GM12892 (cell line): ENCODE data around the gene NHS.

Experiments
- POLR2A ChIP-seq: IDR thresholded peaks from 2 replicates; pipeline ENCODE4 v1.6.1; 2011; ENCODE audit warnings: low read depth, low read length, control low read depth
- POLR2AphosphoS5 ChIP-seq: IDR thresholded peaks from 2 replicates; pipeline ENCODE4 v1.6.1; 2011; ENCODE audit warnings: low read depth, low read length, control low read depth
- TAF1 ChIP-seq: IDR thresholded peaks from 2 replicates; pipeline ENCODE4 v1.6.1; 2011; ENCODE audit warnings: low read depth, mild to moderate bottlenecking, control low read depth, low read length, borderline replicate concordance

DNA sequence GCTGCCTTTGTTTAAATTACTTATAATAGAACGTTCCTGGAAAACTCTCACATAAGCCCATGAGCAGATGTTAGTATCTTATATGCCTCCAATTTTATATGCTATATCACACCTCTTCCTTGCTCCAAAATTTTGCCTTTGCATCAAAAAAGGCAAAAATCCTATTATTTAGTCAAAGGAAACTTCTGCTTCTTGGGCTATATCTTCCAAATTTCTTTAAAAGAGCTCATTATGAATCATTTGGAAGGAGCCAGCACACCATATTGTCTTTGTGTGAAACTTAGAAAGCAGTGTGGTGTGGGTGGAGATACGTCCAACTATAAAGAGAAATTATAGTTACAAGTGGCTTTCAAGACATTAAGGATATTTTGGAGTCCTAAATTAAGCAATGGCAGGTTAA lies 35.7 kb downstream of the NHS start:
- no peak for TF ChIP-seq POLR2AphosphoS5
- TF ChIP-seq POLR2A = no peak
- TF ChIP-seq TAF1 = no peak
